Natural killer cell (primary cell): ENCODE results near the gene HSPA12A. TPM values are rescaled to one million over a fixed set of nuclear protein-coding genes. Genes with fewer than 3 reads are reported as not detected.

ENCODE experiments used
- ATAC-seq, 3 donors: fragments of 150-1000 bp in 2 of 3; fragments of 200-7000 bp in 1 of 3; cut with Tn5 transposase; 1 replicate in 1 of 3; 2 replicates in 2 of 3; pipeline ENCODE4 v1.10.0; 2021; ENCODE audit warnings: mild to moderate bottlenecking in 2 of 3, moderate library complexity in 2 of 3
- DNase-seq, 2 donors: peaks; one replicate each; pipeline versions ENCODE4 v3.0.0 to v3.0.0-alpha.2; 2013 to 2021; ENCODE audit warnings: mixed read lengths in 1 of 2
- H3K27ac ChIP-seq: one replicate; pipeline ENCODE4 v1.5.1; 2013; ENCODE audit warnings: mild to moderate bottlenecking, low read length
- H3K27me3 ChIP-seq: one replicate; pipeline ENCODE4 v1.6.1; 2013; ENCODE audit warnings: low read length; ENCODE audit not compliant: control insufficient read depth, insufficient read depth
- H3K36me3 ChIP-seq: one replicate; pipeline ENCODE4 v1.6.1; 2013; ENCODE audit warnings: low read length; ENCODE audit not compliant: control insufficient read depth, insufficient read depth
- H3K4me1 ChIP-seq: one replicate; pipeline ENCODE4 v1.6.1; 2013; ENCODE audit warnings: low read length; ENCODE audit not compliant: control insufficient read depth, insufficient read depth
- H3K4me3 ChIP-seq: one replicate; pipeline ENCODE4 v1.5.1; 2013; ENCODE audit warnings: low read length
- H3K9me3 ChIP-seq: one replicate; pipeline ENCODE4 v1.6.1; 2013; ENCODE audit warnings: low read length; ENCODE audit not compliant: control insufficient read depth, insufficient read depth
- H3K27ac Mint-ChIP-seq, 2 donors: one replicate each; pipeline ENCODE4 v1.8.0; 2022; ENCODE audit warnings: mild to moderate bottlenecking in 2 of 2, mixed read lengths in 2 of 2, moderate library complexity in 1 of 2
- H3K27me3 Mint-ChIP-seq, 2 donors: one replicate each; pipeline ENCODE4 v1.8.0; 2022; ENCODE audit warnings: low read depth in 2 of 2, mixed read lengths in 2 of 2
- H3K36me3 Mint-ChIP-seq: one replicate; pipeline ENCODE4 v1.8.0; 2022; ENCODE audit warnings: mixed read lengths
- H3K4me1 Mint-ChIP-seq, 2 donors: one replicate each; pipeline ENCODE4 v1.8.0; 2022; ENCODE audit warnings: mixed read lengths in 2 of 2
- H3K4me3 Mint-ChIP-seq: one replicate; pipeline ENCODE4 v1.8.0; 2022; ENCODE audit warnings: mild to moderate bottlenecking, moderate library complexity, mixed read lengths
- H3K9me3 Mint-ChIP-seq, 2 donors: one replicate each; pipeline ENCODE4 v1.8.0; 2022; ENCODE audit warnings: mixed read lengths in 2 of 2
- CTCF ChIP-seq: fragments of 200-600 bp; IDR thresholded peaks from one replicate; pipeline ENCODE4 v1.8.0; 2022; ENCODE audit warnings: antibody characterized with exemption
- WGBS: methylation state at CpG from one replicate; pipeline ENCODE4 v1.1.7; 2013; ENCODE audit warnings: missing lambda C conversion rate; ENCODE audit not compliant: insufficient coverage; 5-methylcytosine and 5-hydroxymethylcytosine counted together
- intact Hi-C: fragments of 100-400 bp; cut with micrococcal nuclease; formaldehyde crosslinking; loops from one replicate; pipeline ENCODE4 v1.14.2; 2022
- total RNA-seq, 4 donors: library from RNA; stranded (reverse); fragments of 120-200 nt in 1 of 4; gene quantifications; one replicate each; pipeline versions ENCODE4 v1.2.3 to v1.2.4, GENCODE V29; 2013 to 2022

HSPA12A gene
- under 1 TPM in 1 of 3 donors, not detected in 2; 0.43 TPM for total RNA-seq
- total RNA-seq (2013): 0.50 TPM

- Mint-ChIP-seq H3K4me1 (peaks cover 0 to 5% of the 10 kb centered on the region in 2 donors), H3K27me3 (peaks cover 56 to 57% of the 10 kb centered on the region in 2 donors)
- WGBS: under 1% methylated on average over 114 of the region's 114 CpGs
Measured at GRCh38 chr10:116742367-116743265, at the start of gene HSPA12A. Gene HSPA12A, minus strand, starts transcription at chr10:116742566. Its CDS starts 97 bp downstream, at chr10:116742469.

GRCh38 chr10:116791241-116791640, 48.9 kb upstream of the HSPA12A start:
- no CpG with 5 or more reads among the region's 2 CpGs for WGBS
- H3K4me1 Mint-ChIP-seq: peaks cover 13 to 15% of the 10 kb centered on the region in 2 donors
- H3K9me3 ChIP-seq: no peaks in the 10 kb centered on the region
- no peak for TF ChIP-seq CTCF
- intact Hi-C loops: no loop called here
- H3K4me1 ChIP-seq: peaks cover 9% of the 10 kb centered on the region
- H3K27me3 ChIP-seq: no peaks in the 10 kb centered on the region
- H3K4me3 Mint-ChIP-seq: no peak overlapping the region
- ATAC-seq: no peak
- H3K4me3 ChIP-seq: no peak overlapping the region
- no peak overlapping the region for H3K27ac ChIP-seq
- no peak for DNase-seq
- H3K27ac Mint-ChIP-seq: no peak overlapping the region
- no peaks in the 10 kb centered on the region for H3K36me3 Mint-ChIP-seq
- peaks cover 0 to 9% of the 10 kb centered on the region in 2 donors for H3K27me3 Mint-ChIP-seq
- H3K9me3 Mint-ChIP-seq: no peaks in the 10 kb centered on the region
- no peaks in the 10 kb centered on the region for H3K36me3 ChIP-seq

More at GRCh38 chr10:116742367-116743265, at the start of gene HSPA12A:
- Histone ChIP-seq H3K27me3 (peaks cover 26% of the 10 kb centered on the region), H3K4me1 (peaks cover 12% of the 10 kb centered on the region), H3K36me3 (no peaks in the 10 kb centered on the region), H3K27ac (no peak within 1 kb of the TSS), H3K9me3 (no peaks in the 10 kb centered on the region), H3K4me3 (no peak within 1 kb of the TSS)
- Mint-ChIP-seq H3K36me3 (no peaks in the 10 kb centered on the region), H3K27ac (no peak within 1 kb of the TSS), H3K4me3 (peak within 1 kb of the TSS; percentile 58), H3K9me3 (no peaks in the 10 kb centered on the region)
- intact Hi-C loops: no loop called here
- DNase-seq: peak in 1 of 2 donors; percentile 54
- TF ChIP-seq CTCF: no peak
- ATAC-seq: peak; percentile 67 to 85 (median 82)

- Histone ChIP-seq H3K4me3 (no peak overlapping the region), H3K27me3 (no peaks in the 10 kb centered on the region), H3K9me3 (no peaks in the 10 kb centered on the region), H3K27ac (no peak overlapping the region), H3K36me3 (no peaks in the 10 kb centered on the region), H3K4me1 (peaks cover 9% of the 10 kb centered on the region)
- ATAC-seq: peak; percentile 95 to 96 (median 96)
- Mint-ChIP-seq H3K4me1 (peaks cover 13 to 15% of the 10 kb centered on the region in 2 donors), H3K36me3 (no peaks in the 10 kb centered on the region), H3K9me3 (no peaks in the 10 kb centered on the region), H3K27me3 (peaks cover 0 to 5% of the 10 kb centered on the region in 2 donors), H3K4me3 (peak overlapping the region; percentile 70), H3K27ac (peak overlapping the region; percentile 54 to 73)
- intact Hi-C loops: no loop called here
- peak; percentile 63 to 80 for DNase-seq
- WGBS: 2% methylated on average over 29 of the region's 29 CpGs
- peak; percentile 98 for TF ChIP-seq CTCF
Measured at GRCh38 chr10:116787893-116788665, 45.7 kb upstream of the HSPA12A start.
